Muscle of arm (tissue), 12 donors: ENCODE measurements around the gene ZBTB5. TPM values are rescaled to one million over a fixed set of nuclear protein-coding genes. Genes with fewer than 3 reads are reported as not detected.
"Not testable (repeated sequence)": the region's sequence is repeated elsewhere in the genome, so short reads cannot be mapped to it uniquely, and the experiment has no call there.

Source experiments
- DNase-seq: peaks from one replicate; pipeline ENCODE4 v3.0.0-alpha.2; 2013
- polyA plus RNA-seq, 12 donors: library from polyadenylated mRNA; unstranded; fragments of 120-200 nt; gene quantifications; one replicate each; pipeline ENCODE4 v1.2.1, GENCODE V29; 2013; ENCODE audit not compliant: insufficient read length in 12 of 12

The ZBTB5 gene
- polyA plus RNA-seq, 12 donors = 13.9 to 21.1 (median 16.8) TPM; not detected in 1

DNA sequence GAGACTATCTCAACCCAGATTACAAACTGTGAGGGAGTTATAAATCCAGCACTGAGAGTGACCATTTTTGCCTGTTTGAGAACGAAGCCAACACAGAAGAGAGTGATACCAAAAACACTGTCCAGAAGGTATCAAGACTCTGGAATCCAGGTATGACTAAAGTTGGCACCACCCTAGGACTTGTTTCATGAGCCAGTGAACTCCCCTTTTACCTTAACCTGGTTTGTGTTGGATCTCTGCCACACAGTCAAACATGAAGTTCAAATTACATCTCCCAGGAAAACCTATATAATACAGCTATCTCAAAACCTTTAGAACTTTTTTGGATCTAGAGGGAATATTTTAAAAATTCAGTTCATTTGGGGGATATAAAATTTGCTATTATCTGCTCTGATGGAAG lies 11.4 kb downstream of the ZBTB5 start:
- no peak for DNase-seq

DNA sequence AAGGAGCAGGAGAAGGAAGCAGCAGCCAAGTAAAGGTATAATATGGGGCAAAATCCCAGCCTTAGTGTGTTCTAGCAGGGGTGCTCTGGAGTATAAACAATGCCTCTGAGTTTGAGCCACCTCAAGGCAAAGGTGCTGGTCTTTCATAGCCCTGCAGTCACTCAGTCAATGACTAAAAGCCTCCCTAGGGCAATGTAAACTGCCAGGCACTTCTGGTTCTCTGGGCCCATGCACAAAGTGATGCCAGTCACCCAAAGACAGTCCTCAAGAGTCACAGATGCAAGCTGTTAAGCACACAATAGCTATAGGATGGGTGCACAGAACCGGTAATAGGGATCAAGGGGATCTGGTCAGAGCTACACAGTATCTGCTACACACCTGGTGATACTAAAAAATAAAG lies 12.6 kb downstream of the ZBTB5 start:
- DNase-seq = no peak

DNA sequence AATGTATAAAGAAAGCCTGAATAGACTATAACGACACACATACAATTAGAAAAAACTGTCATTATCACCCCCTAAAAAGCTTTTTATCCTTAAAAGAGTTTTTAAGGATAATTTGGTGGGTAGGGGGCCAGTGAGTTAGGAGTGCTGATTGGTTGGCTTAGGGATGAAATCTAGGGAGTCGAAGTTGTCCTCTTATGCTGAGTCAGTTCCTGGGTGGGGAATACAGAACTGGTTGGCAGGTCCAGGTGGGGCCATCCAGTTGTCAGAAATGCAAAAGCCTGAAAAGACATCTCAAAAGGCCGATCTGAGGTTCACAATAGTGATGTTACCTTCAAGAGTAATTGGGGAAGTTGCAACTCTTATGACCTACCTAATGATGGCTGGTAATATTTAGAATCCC lies 13.6 kb downstream of the ZBTB5 start:
- no peak for DNase-seq

DNA sequence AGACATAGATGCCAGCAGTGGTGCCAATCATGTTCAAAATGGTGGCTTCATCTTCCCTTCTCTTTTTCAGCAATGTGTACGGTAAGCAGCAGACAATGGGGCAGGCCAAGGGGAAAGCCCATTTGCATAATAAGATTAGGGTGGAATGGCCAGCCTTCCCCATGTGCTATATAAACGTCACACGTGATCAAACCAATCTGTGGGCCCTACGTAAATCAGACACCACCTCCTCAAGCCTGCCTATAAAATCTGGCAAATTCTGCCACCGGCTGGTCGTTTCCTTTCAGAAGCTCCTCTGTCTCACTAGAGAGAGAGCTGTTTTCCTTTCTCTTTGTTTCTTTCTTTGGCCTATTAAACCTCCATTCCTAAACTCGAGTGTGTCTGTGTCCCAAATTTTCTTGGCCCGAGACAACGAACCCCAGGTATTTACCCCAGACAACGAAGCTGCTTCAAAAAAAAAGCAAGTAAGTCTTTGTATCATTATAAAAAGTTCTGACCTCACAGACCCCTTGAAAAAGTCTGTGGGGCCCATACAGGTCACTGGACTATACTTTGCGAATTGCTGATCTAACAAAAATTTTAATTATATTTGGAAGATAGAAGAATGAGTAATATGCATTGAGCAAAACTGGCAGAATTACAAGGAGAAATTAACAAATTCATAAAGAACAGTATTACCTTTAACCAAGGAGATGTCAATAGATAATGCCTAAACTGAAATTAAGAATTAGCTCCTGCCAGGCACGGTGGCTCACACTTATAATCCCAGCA lies 15.2 kb downstream of the ZBTB5 start:
- no peak for DNase-seq

DNA sequence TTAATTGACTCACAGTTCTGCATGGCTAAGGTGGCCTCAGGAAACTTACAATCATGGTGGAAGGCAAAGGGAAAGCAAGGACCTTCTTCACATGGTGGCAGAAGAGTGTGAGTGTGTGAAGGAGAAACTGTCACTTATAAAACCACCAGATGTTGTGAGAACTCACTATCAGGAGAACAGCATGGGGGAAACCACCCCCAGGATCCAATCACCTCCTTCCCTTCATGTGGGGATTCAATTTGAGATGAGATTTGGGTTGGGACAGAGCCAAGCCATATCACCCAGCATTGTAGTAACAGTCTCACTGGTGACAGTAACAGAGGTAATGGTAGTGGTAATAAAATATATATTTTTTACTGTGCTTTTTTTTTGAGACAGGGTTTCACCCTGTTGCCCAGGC lies 18.1 kb downstream of the ZBTB5 start:
- no peak for DNase-seq

GRCh38 chr9:37446401-37446800 lies 18.8 kb downstream of the ZBTB5 start:
- no peak for DNase-seq

DNA sequence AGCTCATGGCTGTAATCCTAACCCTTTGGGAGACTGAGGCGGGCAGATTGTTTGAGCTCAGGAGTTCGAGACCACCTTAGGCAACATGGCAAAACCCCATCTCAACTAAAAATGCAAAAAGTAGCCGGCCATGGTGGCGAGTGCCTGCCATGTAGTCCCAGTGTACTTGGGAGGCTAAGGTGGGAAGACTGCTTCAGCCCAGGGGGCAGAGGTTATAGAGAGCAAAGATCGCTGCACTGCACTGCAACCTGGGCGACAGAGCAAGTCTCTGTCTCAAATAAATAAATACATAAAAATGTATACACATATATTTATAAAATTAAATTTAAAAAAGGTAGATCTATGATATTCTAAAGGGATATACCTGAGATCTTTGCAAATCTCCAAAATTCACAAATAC lies 19.4 kb downstream of the ZBTB5 start:
- DNase-seq = no peak

- DNase-seq = no peak
Measured at GRCh38 chr9:37444890-37445289, 20.4 kb downstream of the ZBTB5 start.

DNA sequence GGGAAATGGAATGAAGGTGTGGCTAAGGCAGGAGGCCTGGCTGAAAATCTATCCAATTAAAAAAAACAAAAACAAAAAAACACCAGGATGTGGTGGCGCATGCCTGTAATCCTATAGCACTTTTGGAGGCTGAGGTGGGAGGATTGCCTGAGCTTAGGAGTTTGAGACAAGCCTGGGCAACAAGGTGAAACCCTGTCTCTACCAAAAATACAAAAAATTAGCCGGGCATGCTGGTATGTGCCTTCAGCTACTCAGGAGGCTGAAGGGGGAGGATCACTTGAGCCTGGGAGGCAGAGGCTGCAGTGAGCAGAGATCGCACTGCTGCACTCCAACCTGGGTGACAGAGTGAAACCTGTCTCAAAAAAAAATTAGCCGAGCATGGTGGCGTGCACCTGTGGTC lies 21.7 kb downstream of the ZBTB5 start:
- no peak for DNase-seq

- DNase-seq = no peak
Measured at GRCh38 chr9:37442556-37442955, 22.7 kb downstream of the ZBTB5 start.

GRCh38 chr9:37441776-37442370 lies 23.4 kb downstream of the ZBTB5 start:
- DNase-seq = no peak

DNA sequence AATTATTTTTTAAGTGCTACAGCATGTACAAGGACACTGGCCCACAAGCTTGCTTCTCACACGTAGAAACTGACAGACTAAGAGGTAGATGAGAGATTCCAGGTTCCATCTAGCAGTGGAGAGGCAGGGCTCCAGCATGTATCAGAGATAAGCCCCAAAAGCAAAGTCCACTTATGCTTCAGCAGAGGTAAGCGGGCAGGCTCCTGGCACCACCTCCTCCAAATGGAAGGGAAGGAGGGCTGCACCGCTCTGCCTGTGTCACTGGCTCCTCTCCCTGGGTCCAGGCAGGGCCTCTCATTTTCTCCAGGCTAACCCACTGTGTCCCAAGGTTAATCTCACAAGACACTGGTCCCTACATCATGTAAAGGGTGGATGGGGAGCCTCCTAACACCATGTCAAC lies 26.9 kb downstream of the ZBTB5 start:
- no peak for DNase-seq

DNA sequence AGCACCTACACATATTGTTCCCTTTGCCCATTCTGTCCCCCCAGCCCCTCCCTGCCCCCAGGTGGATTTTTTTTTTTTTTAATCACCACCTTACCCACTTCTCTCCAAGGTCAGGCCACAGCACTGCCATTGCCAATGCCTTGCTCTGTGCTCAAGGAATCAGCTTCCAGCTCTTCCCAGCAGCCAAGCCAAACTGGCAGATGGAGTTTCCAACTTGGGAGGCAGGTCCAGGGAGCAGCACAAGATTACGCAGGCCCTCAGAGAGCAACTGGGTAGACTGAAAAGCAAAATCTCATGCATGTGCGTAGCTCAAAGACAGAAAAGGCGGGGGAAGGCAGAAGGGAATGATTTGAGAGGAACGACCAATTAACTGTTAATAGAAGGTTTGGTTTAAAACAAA lies 27.6 kb downstream of the ZBTB5 start:
- no peak for DNase-seq

- DNase-seq = no peak
Measured at GRCh38 chr9:37437010-37437409, 28.2 kb downstream of the ZBTB5 start.

DNA sequence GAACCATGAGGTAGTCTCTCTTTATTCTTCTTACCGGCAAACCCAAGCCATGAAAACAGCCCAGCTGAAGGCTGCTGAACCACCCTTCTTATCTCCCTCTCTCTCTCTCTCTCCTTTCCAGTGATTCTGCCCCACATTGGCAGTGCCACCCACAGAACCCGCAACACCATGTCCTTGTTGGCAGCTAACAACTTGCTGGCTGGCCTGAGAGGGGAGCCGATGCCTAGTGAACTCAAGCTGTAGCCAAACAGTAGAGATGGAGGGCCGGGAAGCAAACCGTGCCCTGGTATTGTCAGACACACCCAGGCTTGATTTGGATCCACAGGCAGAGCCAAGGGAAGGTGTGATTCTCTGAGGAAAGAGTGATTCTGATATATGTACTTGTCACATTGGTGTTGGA lies 28.7 kb downstream of the ZBTB5 start:
- DNase-seq = no peak

DNA sequence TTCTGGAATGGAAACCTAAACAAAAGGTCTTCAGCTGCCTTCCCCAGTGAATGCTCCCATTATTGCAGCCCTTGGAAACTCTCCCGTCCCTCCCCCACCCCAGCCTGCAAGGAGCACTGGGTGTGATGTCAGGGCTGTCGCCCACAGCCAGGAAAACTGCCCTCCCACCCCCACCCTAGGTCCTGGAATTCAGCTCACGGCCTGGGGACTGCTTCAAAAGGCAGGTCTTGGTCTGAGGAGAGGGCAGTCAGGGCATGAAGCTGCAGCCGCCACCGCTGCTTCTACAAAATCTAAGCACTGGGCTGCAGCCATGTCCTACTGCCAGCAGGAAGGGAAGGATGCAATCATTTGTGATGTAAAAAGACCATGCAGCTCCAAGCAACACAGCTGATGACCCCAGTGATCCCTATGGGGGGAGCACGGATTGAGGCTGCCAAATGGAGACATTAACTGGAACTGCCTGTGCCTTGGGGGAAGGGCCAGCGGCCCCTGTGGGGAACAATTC lies 31.3 kb downstream of the ZBTB5 start:
- peak; percentile 38 for DNase-seq

GRCh38 chr9:37432020-37432419 lies 33.2 kb downstream of the ZBTB5 start:
- no peak for DNase-seq

- DNase-seq = no peak
Measured at GRCh38 chr9:37430841-37431597, 34.2 kb downstream of the ZBTB5 start.

GRCh38 chr9:37429441-37430285 lies 35.6 kb downstream of the ZBTB5 start:
- DNase-seq = no peak

GRCh38 chr9:37428345-37428744 lies 36.9 kb downstream of the ZBTB5 start:
- no peak for DNase-seq

- DNase-seq = no peak
Measured at GRCh38 chr9:37426846-37427245, 38.4 kb downstream of the ZBTB5 start.

- not testable (repeated sequence) for DNase-seq
Measured at GRCh38 chr9:37426431-37426830, 38.8 kb downstream of the ZBTB5 start.
